ENCODE results near the gene APP. TPM values are rescaled to one million over a fixed set of nuclear protein-coding genes. Genes with fewer than 3 reads are reported as not detected.

APP gene
- total RNA-seq, 1 experiment from 2014 or later: 560 TPM

- ChIA-PET CTCF (no interaction called here), POLR2A (no interaction called here)
- H3K27ac Mint-ChIP-seq: no peak overlapping the region
- ATAC-seq (peak; percentile 54), DNase-seq (ENCODE audit: low spot score) (peak; percentile 18)
- H3K4me1 Mint-ChIP-seq: no peaks in the 10 kb centered on the region
- no peak overlapping the region for H3K4me3 Mint-ChIP-seq
- H3K9me3 Mint-ChIP-seq: peaks cover 12% of the 10 kb centered on the region
- H3K27me3 Mint-ChIP-seq (ENCODE audit: low read depth): no peaks in the 10 kb centered on the region; the same call in 1 of the 2 replicates
- TF ChIP-seq ERG (CRISPR knock-in tag; IDR thresholded peaks at IDR 0.05) (no peak), STAT6 (CRISPR knock-in tag; conservative IDR thresholded peaks at IDR 0.05; ENCODE audit: low read depth) (no peak), ZNF232 (CRISPR knock-in tag; IDR thresholded peaks at IDR 0.05) (no peak)
- H3K36me3 Mint-ChIP-seq: peaks cover 83% of the 10 kb centered on the region
Measured at GRCh38 chr21:25887166-25887565, 283.4 kb downstream of the APP start.

- TF ChIP-seq GTF2I (CRISPR knock-in tag; conservative IDR thresholded peaks at IDR 0.05): no peak
- TF ChIP-seq USF1 (CRISPR knock-in tag; IDR thresholded peaks at IDR 0.05): no peak
- no peak for TF ChIP-seq NFATC4 (CRISPR knock-in tag; IDR thresholded peaks at IDR 0.05)
- no peak for TF ChIP-seq ZNF512 (CRISPR knock-in tag; IDR thresholded peaks at IDR 0.05; ENCODE audit: borderline replicate concordance)
- no peak for TF ChIP-seq RELA (CRISPR knock-in tag; IDR thresholded peaks at IDR 0.05; ENCODE audit: borderline replicate concordance)
- no peak for TF ChIP-seq NR3C1 (CRISPR knock-in tag; conservative IDR thresholded peaks at IDR 0.05; ENCODE audit: low read depth)
- TF ChIP-seq PRDM15 (CRISPR knock-in tag; IDR thresholded peaks at IDR 0.05): no peak
- no peak for TF ChIP-seq ZNF219 (CRISPR knock-in tag; IDR thresholded peaks at IDR 0.05; ENCODE audit: borderline replicate concordance)
- no peak for TF ChIP-seq GRHL2 (CRISPR knock-in tag; IDR thresholded peaks at IDR 0.05; ENCODE audit: insufficient replicate concordance, severe bottlenecking)
- no peak for TF ChIP-seq IRF2 (CRISPR knock-in tag; IDR thresholded peaks at IDR 0.05; ENCODE audit: borderline replicate concordance, low read depth)
- TF ChIP-seq FOXP4 (CRISPR knock-in tag; IDR thresholded peaks at IDR 0.05): no peak
- TF ChIP-seq ATF6 (CRISPR knock-in tag; IDR thresholded peaks at IDR 0.05): no peak
- TF ChIP-seq TP53 (CRISPR knock-in tag; IDR thresholded peaks at IDR 0.05): no peak
- TF ChIP-seq SP1 (CRISPR knock-in tag; conservative IDR thresholded peaks at IDR 0.05): no peak
- no peak for TF ChIP-seq ESRRA (CRISPR knock-in tag; IDR thresholded peaks at IDR 0.05; ENCODE audit: borderline replicate concordance)
- Mint-ChIP-seq H3K36me3 (peaks cover 84% of the 10 kb centered on the region), H3K4me3 (no peak overlapping the region), H3K27ac (peak overlapping the region; percentile 71; the same call in 1 of the 2 replicates), H3K4me1 (no peaks in the 10 kb centered on the region), H3K27me3 (ENCODE audit: low read depth) (no peaks in the 10 kb centered on the region; the same call in 1 of the 2 replicates), H3K9me3 (peaks cover 16% of the 10 kb centered on the region)
- CTCF ChIA-PET: no interaction called here
- DNase-seq (ENCODE audit: low spot score): no peak
- POLR2A ChIA-PET: interaction anchor here (0.7 kb wide), 1 partner anchor 68 kb away, joined by 3 read pairs; no protein-coding TSS in a partner anchor
- ATAC-seq: no peak
Measured at GRCh38 chr21:25885880-25886279, 284.7 kb downstream of the APP start.
